Measurements from ENCODE around the gene BATF3.

DNA sequence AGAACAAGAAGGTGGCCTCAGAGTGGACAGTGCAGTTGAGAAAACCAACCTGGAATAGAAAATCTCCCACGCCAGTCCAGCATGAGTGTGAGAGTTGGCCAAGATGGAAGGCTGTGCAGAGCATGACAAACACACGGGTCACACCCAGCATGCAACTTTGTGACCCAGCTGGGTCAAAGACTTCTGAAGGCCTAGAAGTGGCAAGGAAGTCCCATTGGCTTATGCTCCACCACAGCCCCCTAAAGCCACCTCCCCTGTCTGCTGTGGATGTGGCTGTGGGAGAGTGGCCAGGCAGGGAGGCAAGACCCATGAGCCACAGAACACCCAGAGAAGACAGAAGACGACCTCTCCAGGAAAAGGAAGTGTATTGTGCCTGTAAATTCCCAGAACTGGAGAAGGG is 13.6 kb downstream of the BATF3 start:
- no peak for TF ChIP-seq GATA3 (IDR thresholded peaks at IDR 0.05; ENCODE audit: low read depth, low read length)
- no peak for TF ChIP-seq GATA2 (IDR thresholded peaks at IDR 0.05; ENCODE audit: low read depth, low read length)

Data from SH-SY5Y (cell line).